HEK293T (cell line): Measurements from ENCODE around the gene C3AR1.

Experiments used
- CTCF ChIA-PET: fragments of 350-600 bp; formaldehyde crosslinking; extraction: SDS; loops from one replicate; lab custom pipeline; 2021; ENCODE audit warnings: antibody characterized with exemption, inconsistent platforms; lab: Yijun Ruan, JAX
- POLR2A ChIA-PET: fragments of 350-600 bp; formaldehyde crosslinking; extraction: SDS; loops from one replicate; lab custom pipeline; 2020; ENCODE audit warnings: antibody characterized with exemption, inconsistent platforms; lab: Yijun Ruan, JAX
- DNase-seq: peaks from one replicate; pipeline ENCODE4 v3.0.0; 2012; ENCODE audit warnings: mixed read lengths; ENCODE audit errors: extremely low spot score
- ARNT ChIP-seq: fragments of 450-650 bp; IDR thresholded peaks from 2 replicates; pipeline ENCODE4 v1.6.1; 2017; ENCODE audit warnings: mild to moderate bottlenecking
- BHLHE40 ChIP-seq: fragments of 450-650 bp; IDR thresholded peaks from 2 replicates; pipeline ENCODE4 v1.6.1; 2016; ENCODE audit warnings: mild to moderate bottlenecking, moderate library complexity, borderline replicate concordance
- CTBP1 ChIP-seq: fragments of 450-650 bp; IDR thresholded peaks from 2 replicates; pipeline ENCODE4 v1.6.1; 2016; ENCODE audit warnings: borderline replicate concordance
- ELF4 ChIP-seq: fragments of 450-650 bp; IDR thresholded peaks from 2 replicates; pipeline ENCODE4 v1.6.1; 2017; ENCODE audit warnings: antibody characterized with exemption
- FOXA1 ChIP-seq: fragments of 450-650 bp; IDR thresholded peaks from 2 replicates; pipeline ENCODE4 v1.6.1; 2016; ENCODE audit warnings: mild to moderate bottlenecking
- FOXK2 ChIP-seq: fragments of 450-650 bp; IDR thresholded peaks from 2 replicates; pipeline ENCODE4 v1.6.1; 2016; ENCODE audit warnings: mild to moderate bottlenecking
- FOXM1 ChIP-seq: fragments of 450-650 bp; IDR thresholded peaks from 2 replicates; pipeline ENCODE4 v1.6.1; 2017; ENCODE audit warnings: mild to moderate bottlenecking, borderline replicate concordance
- HDGF ChIP-seq: fragments of 450-650 bp; IDR thresholded peaks from 2 replicates; pipeline ENCODE4 v1.6.1; 2017; ENCODE audit warnings: antibody characterized with exemption, borderline replicate concordance
- L3MBTL2 ChIP-seq: fragments of 450-650 bp; conservative IDR thresholded peaks from 2 replicates; pipeline ENCODE4 v1.6.1; 2016; ENCODE audit warnings: mild to moderate bottlenecking
- LEF1 ChIP-seq: fragments of 450-650 bp; IDR thresholded peaks from 2 replicates; pipeline ENCODE4 v1.6.1; 2017; ENCODE audit warnings: mild to moderate bottlenecking, borderline replicate concordance
- NFRKB ChIP-seq: fragments of 450-650 bp; IDR thresholded peaks from 2 replicates; pipeline ENCODE4 v1.6.1; 2016; ENCODE audit warnings: mild to moderate bottlenecking, moderate library complexity
- SP1 ChIP-seq: fragments of 450-650 bp; IDR thresholded peaks from 2 replicates; pipeline ENCODE4 v1.6.1; 2017
- SUZ12 ChIP-seq: fragments of 450-650 bp; IDR thresholded peaks from 2 replicates; pipeline ENCODE4 v1.6.1; 2016; ENCODE audit warnings: mild to moderate bottlenecking
- TARDBP ChIP-seq: fragments of 450-650 bp; IDR thresholded peaks from 2 replicates; pipeline ENCODE4 v1.6.1; 2016
- ZNF384 ChIP-seq: fragments of 450-650 bp; IDR thresholded peaks from 2 replicates; pipeline ENCODE4 v1.6.1; 2016
- TF ChIP-seq, protein P1 (sequence below): fragments of 450-650 bp; IDR thresholded peaks from 2 replicates; pipeline ENCODE4 v1.6.1; 2016

The C3AR1 gene

DNA sequence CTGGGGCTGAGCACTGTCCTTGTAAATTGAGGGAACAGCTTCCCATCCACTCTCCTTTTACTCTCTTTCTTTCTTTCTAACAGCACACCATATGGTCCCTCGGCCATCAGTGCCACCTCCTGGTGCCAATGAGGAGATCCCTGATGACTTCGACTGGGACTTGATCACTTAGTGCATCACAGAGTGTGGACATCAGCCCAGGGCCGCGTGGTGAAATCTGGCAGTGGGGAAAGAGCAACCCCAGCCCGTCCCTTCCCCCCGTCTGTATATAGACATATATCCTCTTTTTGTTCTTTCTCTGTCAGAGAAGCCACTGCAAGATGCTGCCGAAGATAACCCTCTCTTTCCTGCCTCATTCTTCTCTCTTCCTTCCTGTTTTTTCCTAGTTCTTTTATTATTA is 13.5 kb downstream of the C3AR1 start:
- DNase-seq = no peak
- ChIA-PET CTCF (no interaction called here), POLR2A (no interaction called here)
- TF ChIP-seq SUZ12 (no peak), ZNF384 (no peak), L3MBTL2 (no peak), NFRKB (no peak), ARNT (no peak), FOXA1 (no peak), CTBP1 (no peak), FOXM1 (no peak), BHLHE40 (no peak), LEF1 (no peak)
- TF ChIP-seq, protein P1, sequence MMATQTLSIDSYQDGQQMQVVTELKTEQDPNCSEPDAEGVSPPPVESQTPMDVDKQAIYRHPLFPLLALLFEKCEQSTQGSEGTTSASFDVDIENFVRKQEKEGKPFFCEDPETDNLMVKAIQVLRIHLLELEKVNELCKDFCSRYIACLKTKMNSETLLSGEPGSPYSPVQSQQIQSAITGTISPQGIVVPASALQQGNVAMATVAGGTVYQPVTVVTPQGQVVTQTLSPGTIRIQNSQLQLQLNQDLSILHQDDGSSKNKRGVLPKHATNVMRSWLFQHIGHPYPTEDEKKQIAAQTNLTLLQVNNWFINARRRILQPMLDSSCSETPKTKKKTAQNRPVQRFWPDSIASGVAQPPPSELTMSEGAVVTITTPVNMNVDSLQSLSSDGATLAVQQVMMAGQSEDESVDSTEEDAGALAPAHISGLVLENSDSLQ = no peak

DNA sequence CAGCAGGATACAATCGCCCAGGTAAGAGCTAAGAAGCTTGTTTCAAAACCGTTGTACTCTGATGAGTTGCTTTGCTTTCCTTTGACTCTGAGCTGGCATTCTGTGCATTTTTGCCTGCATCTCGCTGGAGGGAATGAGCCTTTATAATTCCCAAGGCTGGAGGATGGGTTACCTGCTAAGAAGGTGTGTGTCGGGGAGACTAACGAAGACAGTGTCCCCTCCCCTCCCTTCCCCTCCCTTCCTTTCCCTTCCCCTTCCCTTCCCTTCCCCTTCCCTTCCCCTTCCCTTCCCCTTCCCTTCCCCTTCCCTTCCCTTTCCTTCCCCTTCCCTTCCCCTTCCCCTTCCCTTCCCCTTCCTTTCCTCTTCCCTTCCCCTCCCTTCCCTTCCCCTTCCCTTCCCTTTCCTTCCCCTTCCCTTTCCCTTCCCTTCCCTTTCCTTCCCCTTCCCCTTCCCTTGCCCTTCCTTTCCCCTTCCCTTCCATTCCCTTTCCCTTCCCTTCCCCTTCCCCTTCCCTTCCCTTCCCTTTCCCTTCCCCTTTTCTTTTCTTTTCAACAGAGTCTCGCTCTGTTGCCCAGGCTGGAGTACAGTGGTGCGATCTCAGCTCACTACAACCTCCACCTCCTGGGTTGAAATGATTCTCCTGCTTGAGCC is 15.4 kb downstream of the C3AR1 start:
- TF ChIP-seq, protein P1 = no peak
- TF ChIP-seq CTBP1 (no peak), HDGF (no peak), TARDBP (no peak), FOXA1 (no peak), SP1 (no peak)
- POLR2A ChIA-PET = interaction anchor here (0.8 kb wide), 1 partner anchor 16 kb away, joined by 3 read pairs; no protein-coding TSS in a partner anchor
- CTCF ChIA-PET = no interaction called here
- DNase-seq = no peak

- no peak for DNase-seq
- CTCF ChIA-PET = interaction anchor here (1.0 kb wide), 1 partner anchor 15 kb away, joined by 5 read pairs; no protein-coding TSS in a partner anchor
- no peak for TF ChIP-seq HDGF
- TF ChIP-seq NFRKB = no peak
- TF ChIP-seq L3MBTL2 = no peak
- TF ChIP-seq SP1 = no peak
- TF ChIP-seq BHLHE40 = no peak
- TF ChIP-seq ELF4 = no peak
- no peak for TF ChIP-seq FOXK2
- TF ChIP-seq, protein P1 = no peak
- TF ChIP-seq ZNF384 = no peak
- TF ChIP-seq LEF1 = no peak
- no peak for TF ChIP-seq FOXA1
- no peak for TF ChIP-seq ARNT
- TF ChIP-seq TARDBP = no peak
- TF ChIP-seq CTBP1 = no peak
- POLR2A ChIA-PET = interaction anchor here (1.4 kb wide), 1 partner anchor 11 kb away, joined by 3 read pairs; no protein-coding TSS in a partner anchor
Observed at GRCh38 chr12:8048906-8049305, 17.3 kb downstream of the C3AR1 start.

- TF ChIP-seq ARNT (no peak), BHLHE40 (no peak), HDGF (no peak), L3MBTL2 (no peak), FOXK2 (no peak), FOXA1 (no peak), SUZ12 (no peak), SP1 (no peak), CTBP1 (no peak), NFRKB (no peak), FOXM1 (no peak), ZNF384 (no peak), TARDBP (no peak), LEF1 (no peak), ELF4 (no peak)
- TF ChIP-seq, protein P1 = no peak
- ChIA-PET POLR2A (interaction anchor here (1.4 kb wide), 1 partner anchor 10 kb away, joined by 3 read pairs; no protein-coding TSS in a partner anchor), CTCF (no interaction called here)
- DNase-seq = no peak
Observed at GRCh38 chr12:8047842-8048241, 18.3 kb downstream of the C3AR1 start.

DNA sequence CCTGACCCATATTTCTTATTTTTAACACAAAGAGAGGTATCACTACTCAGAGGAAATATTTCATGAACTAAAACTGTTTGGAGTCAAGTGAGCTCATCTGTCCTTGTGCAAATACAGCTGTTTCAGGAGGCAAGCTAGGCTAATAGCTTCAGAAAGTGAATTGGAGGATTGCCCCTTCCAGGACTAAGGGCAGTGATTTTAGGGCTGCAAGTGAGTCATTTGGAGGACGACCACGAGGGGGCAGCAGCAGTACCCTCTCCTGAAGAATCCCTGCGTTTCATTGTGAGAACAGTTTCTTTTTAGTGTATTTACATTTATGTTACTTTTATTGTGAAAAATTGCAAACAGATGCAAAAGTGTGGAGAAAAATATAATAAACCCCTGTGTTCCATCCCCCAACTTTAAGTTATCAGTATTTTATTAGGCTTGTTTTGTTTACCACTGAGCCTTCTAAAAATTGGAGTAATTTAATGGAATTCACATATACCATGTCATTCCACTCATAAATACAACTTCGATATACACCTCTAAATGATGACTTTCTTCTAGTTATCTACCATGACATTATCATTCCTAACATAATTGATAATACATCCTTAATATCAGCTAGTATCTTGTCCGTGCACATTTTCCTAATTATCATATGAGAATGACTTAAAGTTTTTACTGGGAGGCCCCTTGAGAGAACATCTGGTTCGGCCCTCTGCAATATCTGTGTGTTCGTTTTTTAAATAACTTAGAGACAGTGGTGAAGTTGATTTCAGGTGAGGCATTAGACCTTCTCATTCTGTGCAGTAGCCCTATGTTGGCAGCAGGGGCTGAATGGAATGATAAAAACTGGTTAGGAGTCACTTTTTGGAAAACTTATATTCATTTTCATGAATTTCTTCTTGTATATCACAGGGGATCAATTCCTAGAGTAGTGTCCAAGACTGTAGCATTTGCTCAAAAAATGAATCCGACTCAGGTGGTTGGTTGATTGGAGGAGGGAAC is 19.9 kb downstream of the C3AR1 start:
- ChIA-PET CTCF (interaction anchor here (0.5 to 3.0 kb wide), 13 partner anchors 10 to 180 kb away, joined by 3 to 13 read pairs (median 4); no protein-coding TSS in a partner anchor), POLR2A (interaction anchor here (2.1 kb wide), 1 partner anchor 32 kb away, joined by 10 read pairs; no protein-coding TSS in a partner anchor)
- peak; percentile 78 for DNase-seq
- TF ChIP-seq ELF4 (no peak), ARNT (no peak), BHLHE40 (no peak), SP1 (no peak), SUZ12 (no peak), L3MBTL2 (no peak), FOXA1 (no peak), FOXK2 (no peak), CTBP1 (no peak), TARDBP (no peak), HDGF (no peak)
- TF ChIP-seq, protein P1 = no peak
